ENCODE results near the gene KCNC1. TPM values are rescaled to one million over a fixed set of nuclear protein-coding genes. Genes with fewer than 3 reads are reported as not detected.

KCNC1 gene
- total and polyA plus RNA-seq, 2 donors (not counting 1 experiment from before 2014, with no cell fraction given) = under 0.01 TPM; not detected in 1

DNA sequence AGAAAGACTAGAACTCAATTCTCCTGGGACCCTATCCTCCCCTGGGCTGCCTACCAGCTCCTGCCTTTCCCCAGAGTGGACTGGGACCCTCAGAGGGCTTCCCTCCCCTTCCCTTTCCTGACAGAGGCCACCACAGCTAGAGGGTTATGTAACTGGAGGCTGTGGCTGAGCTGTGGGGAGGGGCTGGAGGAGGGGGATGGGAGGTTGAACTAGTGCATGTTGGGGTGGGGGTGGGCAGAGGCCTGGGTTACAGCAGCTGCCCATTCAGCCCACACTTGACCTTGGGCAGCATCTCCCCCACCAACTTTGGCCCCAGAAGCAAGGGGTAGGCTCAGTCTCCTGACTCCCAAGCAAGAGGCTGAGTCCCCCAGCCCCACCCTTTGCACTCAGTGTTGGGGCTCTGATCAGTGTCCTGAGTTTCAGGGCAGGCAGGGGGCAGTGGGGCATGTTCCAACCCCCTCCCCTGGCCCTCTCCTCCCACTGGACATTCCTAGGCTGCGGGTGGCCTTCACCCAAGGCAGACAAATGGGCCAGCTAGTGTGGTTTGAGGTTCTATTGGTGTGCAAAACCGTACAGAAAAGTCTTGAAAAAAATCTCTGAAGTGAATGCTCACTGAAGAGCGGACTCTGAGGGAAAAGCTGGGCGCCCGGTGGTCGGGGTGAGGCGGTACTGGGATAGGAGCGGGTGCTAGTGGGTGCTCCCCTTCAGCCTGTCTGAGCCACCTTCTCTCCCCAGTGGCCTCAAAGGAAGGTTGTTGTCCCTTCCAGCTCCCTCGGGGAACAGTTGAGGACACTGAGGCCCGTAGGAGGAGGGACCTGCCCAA, 3.8 kb downstream of the KCNC1 start:
- no peak overlapping the region for H3K9ac ChIP-seq (ENCODE audit: insufficient read depth, low read length)
- H2AFZ ChIP-seq (ENCODE audit: low read length) = no peak overlapping the region
- H3K9me3 ChIP-seq (ENCODE audit: control insufficient read depth, insufficient read depth, low read depth, low read length) = no peaks in the 10 kb centered on the region
- H3K4me1 ChIP-seq (ENCODE audit: control insufficient read depth, extremely low read depth, insufficient read depth, low read length) = no peaks in the 10 kb centered on the region
- peaks cover 32% of the 10 kb centered on the region for H3K27me3 ChIP-seq (ENCODE audit: control insufficient read depth, insufficient read depth, low read length)
- H3K27ac ChIP-seq (ENCODE audit: insufficient read depth, low read length) = no peak overlapping the region
- no peak overlapping the region for H3K4me2 ChIP-seq (ENCODE audit: extremely low read depth, insufficient read depth, low read length)
- no peaks in the 10 kb centered on the region for H3K79me2 ChIP-seq (ENCODE audit: control insufficient read depth, insufficient read depth, low read length)
- no peak overlapping the region for H3K4me3 ChIP-seq (replicated peaks in 1 of 4; ENCODE audit: control extremely low read depth in 1 of 4, insufficient read depth in 1 of 4, low read depth in 3 of 4, low read length in 4 of 4)
- DNase-seq (ENCODE audit: low read depth in 2 of 2) = no peak
- no peak for TF ChIP-seq EZH2 (IDR thresholded peaks at IDR 0.05; ENCODE audit: low read length, missing control alignments)
- TF ChIP-seq, protein P1, sequence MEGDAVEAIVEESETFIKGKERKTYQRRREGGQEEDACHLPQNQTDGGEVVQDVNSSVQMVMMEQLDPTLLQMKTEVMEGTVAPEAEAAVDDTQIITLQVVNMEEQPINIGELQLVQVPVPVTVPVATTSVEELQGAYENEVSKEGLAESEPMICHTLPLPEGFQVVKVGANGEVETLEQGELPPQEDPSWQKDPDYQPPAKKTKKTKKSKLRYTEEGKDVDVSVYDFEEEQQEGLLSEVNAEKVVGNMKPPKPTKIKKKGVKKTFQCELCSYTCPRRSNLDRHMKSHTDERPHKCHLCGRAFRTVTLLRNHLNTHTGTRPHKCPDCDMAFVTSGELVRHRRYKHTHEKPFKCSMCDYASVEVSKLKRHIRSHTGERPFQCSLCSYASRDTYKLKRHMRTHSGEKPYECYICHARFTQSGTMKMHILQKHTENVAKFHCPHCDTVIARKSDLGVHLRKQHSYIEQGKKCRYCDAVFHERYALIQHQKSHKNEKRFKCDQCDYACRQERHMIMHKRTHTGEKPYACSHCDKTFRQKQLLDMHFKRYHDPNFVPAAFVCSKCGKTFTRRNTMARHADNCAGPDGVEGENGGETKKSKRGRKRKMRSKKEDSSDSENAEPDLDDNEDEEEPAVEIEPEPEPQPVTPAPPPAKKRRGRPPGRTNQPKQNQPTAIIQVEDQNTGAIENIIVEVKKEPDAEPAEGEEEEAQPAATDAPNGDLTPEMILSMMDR (conservative IDR thresholded peaks at IDR 0.05 in 1 of 2, IDR thresholded peaks at IDR 0.05 in 1 of 2; ENCODE audit: low read depth in 1 of 2, low read length in 2 of 2) = no peak
- no peaks in the 10 kb centered on the region for H4K20me1 ChIP-seq (ENCODE audit: control insufficient read depth, extremely low read depth, insufficient read depth, low read length)
- no peaks in the 10 kb centered on the region for H3K36me3 ChIP-seq (ENCODE audit: control insufficient read depth, insufficient read depth, low read length)

DNA sequence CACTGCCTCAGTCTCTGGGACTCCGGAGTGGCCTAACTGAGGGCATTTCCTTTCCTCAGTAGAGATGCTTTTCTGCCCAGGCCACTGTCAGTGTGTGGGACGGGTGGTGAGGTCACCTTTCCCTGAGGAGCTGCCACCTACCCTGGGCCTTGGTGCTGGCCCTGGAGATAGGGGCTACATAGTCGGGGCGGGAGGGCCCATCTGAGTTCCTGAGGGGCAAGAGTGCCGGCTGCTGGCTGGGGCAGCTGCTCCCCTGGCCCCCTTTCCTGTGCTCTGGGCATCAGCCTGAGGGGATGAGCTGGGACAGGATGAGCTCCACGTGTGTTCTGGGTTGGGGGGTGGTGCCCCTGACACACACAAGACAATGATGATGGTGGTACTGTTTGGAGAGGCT, 5.4 kb downstream of the KCNC1 start:
- no peaks in the 10 kb centered on the region for H4K20me1 ChIP-seq (ENCODE audit: control insufficient read depth, extremely low read depth, insufficient read depth, low read length)
- peaks cover 24% of the 10 kb centered on the region for H3K27me3 ChIP-seq (ENCODE audit: control insufficient read depth, insufficient read depth, low read length)
- no peak for TF ChIP-seq EZH2 (IDR thresholded peaks at IDR 0.05; ENCODE audit: low read length, missing control alignments)
- TF ChIP-seq, protein P1 (conservative IDR thresholded peaks at IDR 0.05 in 1 of 2, IDR thresholded peaks at IDR 0.05 in 1 of 2; ENCODE audit: low read depth in 1 of 2, low read length in 2 of 2) = no peak
- no peak overlapping the region for H3K4me2 ChIP-seq (ENCODE audit: extremely low read depth, insufficient read depth, low read length)
- no peaks in the 10 kb centered on the region for H3K4me1 ChIP-seq (ENCODE audit: control insufficient read depth, extremely low read depth, insufficient read depth, low read length)
- H3K27ac ChIP-seq (ENCODE audit: insufficient read depth, low read length) = no peak overlapping the region
- H2AFZ ChIP-seq (ENCODE audit: low read length) = no peak overlapping the region
- DNase-seq (ENCODE audit: low read depth in 2 of 2) = no peak
- H3K36me3 ChIP-seq (ENCODE audit: control insufficient read depth, insufficient read depth, low read length) = no peaks in the 10 kb centered on the region
- H3K9me3 ChIP-seq (ENCODE audit: control insufficient read depth, insufficient read depth, low read depth, low read length) = no peaks in the 10 kb centered on the region
- H3K4me3 ChIP-seq (replicated peaks in 1 of 4; ENCODE audit: control extremely low read depth in 1 of 4, insufficient read depth in 1 of 4, low read depth in 3 of 4, low read length in 4 of 4) = no peak overlapping the region
- no peak overlapping the region for H3K9ac ChIP-seq (ENCODE audit: insufficient read depth, low read length)
- H3K79me2 ChIP-seq (ENCODE audit: control insufficient read depth, insufficient read depth, low read length) = no peaks in the 10 kb centered on the region

DNA sequence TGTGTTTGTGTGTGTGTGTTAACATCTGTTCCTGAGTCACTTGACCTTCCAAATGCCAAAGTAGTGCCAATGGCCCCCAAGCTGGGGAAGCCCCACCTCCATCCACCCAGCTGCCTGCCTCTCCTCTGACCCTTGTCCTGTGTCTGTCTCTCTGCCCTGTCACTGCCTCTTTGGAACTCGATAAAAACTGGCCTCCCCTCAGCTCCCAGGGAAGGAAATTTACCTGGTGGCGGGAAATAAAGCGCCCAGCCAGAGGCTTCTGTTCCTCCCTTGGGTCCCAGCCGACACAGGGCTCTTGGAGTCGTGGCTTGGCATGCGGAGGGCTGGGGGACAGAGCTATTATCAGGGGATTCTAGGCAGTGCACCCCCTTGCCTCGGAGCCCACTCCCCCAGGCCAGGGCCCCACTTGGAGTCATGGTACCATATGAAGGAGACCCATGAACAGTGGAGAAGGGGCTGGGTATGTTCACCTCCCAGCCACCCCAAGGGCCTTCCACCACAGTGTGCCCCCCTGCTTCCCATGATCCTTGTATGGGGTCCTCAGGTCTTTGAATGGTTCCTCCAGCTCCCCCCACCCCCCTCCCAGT, 6.2 kb downstream of the KCNC1 start:
- no peaks in the 10 kb centered on the region for H4K20me1 ChIP-seq (ENCODE audit: control insufficient read depth, extremely low read depth, insufficient read depth, low read length)
- no peak overlapping the region for H2AFZ ChIP-seq (ENCODE audit: low read length)
- no peak for TF ChIP-seq EZH2 (IDR thresholded peaks at IDR 0.05; ENCODE audit: low read length, missing control alignments)
- TF ChIP-seq, protein P1 (conservative IDR thresholded peaks at IDR 0.05 in 1 of 2, IDR thresholded peaks at IDR 0.05 in 1 of 2; ENCODE audit: low read depth in 1 of 2, low read length in 2 of 2) = no peak
- no peak for DNase-seq (ENCODE audit: low read depth in 2 of 2)
- H3K27me3 ChIP-seq (ENCODE audit: control insufficient read depth, insufficient read depth, low read length) = peaks cover 24% of the 10 kb centered on the region
- H3K4me3 ChIP-seq (replicated peaks in 1 of 4; ENCODE audit: control extremely low read depth in 1 of 4, insufficient read depth in 1 of 4, low read depth in 3 of 4, low read length in 4 of 4) = no peak overlapping the region
- no peak overlapping the region for H3K9ac ChIP-seq (ENCODE audit: insufficient read depth, low read length)
- no peak overlapping the region for H3K27ac ChIP-seq (ENCODE audit: insufficient read depth, low read length)
- H3K4me1 ChIP-seq (ENCODE audit: control insufficient read depth, extremely low read depth, insufficient read depth, low read length) = no peaks in the 10 kb centered on the region
- no peak overlapping the region for H3K4me2 ChIP-seq (ENCODE audit: extremely low read depth, insufficient read depth, low read length)
- no peaks in the 10 kb centered on the region for H3K36me3 ChIP-seq (ENCODE audit: control insufficient read depth, insufficient read depth, low read length)
- H3K79me2 ChIP-seq (ENCODE audit: control insufficient read depth, insufficient read depth, low read length) = no peaks in the 10 kb centered on the region
- H3K9me3 ChIP-seq (ENCODE audit: control insufficient read depth, insufficient read depth, low read depth, low read length) = no peaks in the 10 kb centered on the region
